H1 (cell line): Measurements from ENCODE around the gene NEGR1. TPM values are rescaled to one million over a fixed set of nuclear protein-coding genes. Genes with fewer than 3 reads are reported as not detected.

ENCODE experiments used
- ATF2 ChIP-seq: IDR thresholded peaks from 2 replicates; pipeline ENCODE4 v1.6.1; 2012; ENCODE audit warnings: low read length, inconsistent platforms
- EGR1 ChIP-seq: IDR thresholded peaks from 2 replicates; pipeline ENCODE4 v1.6.1; 2011; ENCODE audit warnings: low read depth, low read length, borderline replicate concordance
- MAFK ChIP-seq: IDR thresholded peaks from 2 replicates; pipeline ENCODE4 v1.6.1; 2012; ENCODE audit warnings: low read depth, mild to moderate bottlenecking, improper control_type of control experiment, low read length
- RAD21 ChIP-seq, 2 experiments: IDR thresholded peaks in 1 of 2; conservative IDR thresholded peaks in 1 of 2; 2 replicates each; pipeline ENCODE4 v1.6.1; 2011; ENCODE audit warnings: low read depth in 2 of 2, low read length in 2 of 2, improper control_type of control experiment in 1 of 2, inconsistent platforms in 1 of 2, mild to moderate bottlenecking in 1 of 2, moderate library complexity in 1 of 2
- TEAD4 ChIP-seq: IDR thresholded peaks from 2 replicates; pipeline ENCODE4 v1.6.1; 2012; ENCODE audit warnings: low read depth, low read length, inconsistent platforms, mixed read lengths
- polyA plus RNA-seq, 7 experiments: library from polyadenylated mRNA; depleted of rRNA in 3 of 7; stranded (reverse) in 5 of 7; unstranded in 2 of 7; fragments of >200 nt in 5 of 7; fragments of 200-250 nt in 2 of 7; gene quantifications; 1 replicate in 5 of 7; 2 replicates in 1 of 7; 4 replicates in 1 of 7; pipeline versions ENCODE4 v1.2.1 to v1.2.3, GENCODE V29; 2011 to 2013; ENCODE audit warnings: missing spikeins in 2 of 7, mixed read lengths in 2 of 7
- total RNA-seq: library from RNA; stranded (reverse); fragmentation: NEBNext Ultra II Directional; extraction: Animal tissue kit (Norgen Biotek cat#: 25700); gene quantifications from 2 replicates; pipeline ENCODE4 v1.2.1, GENCODE V29; 2021

NEGR1 gene
- total and polyA plus RNA-seq, 2 of the 8 experiments (the other 6 are each of a cell fraction or from before 2014, with no cell fraction given): 0.71 to 1.3 TPM

DNA sequence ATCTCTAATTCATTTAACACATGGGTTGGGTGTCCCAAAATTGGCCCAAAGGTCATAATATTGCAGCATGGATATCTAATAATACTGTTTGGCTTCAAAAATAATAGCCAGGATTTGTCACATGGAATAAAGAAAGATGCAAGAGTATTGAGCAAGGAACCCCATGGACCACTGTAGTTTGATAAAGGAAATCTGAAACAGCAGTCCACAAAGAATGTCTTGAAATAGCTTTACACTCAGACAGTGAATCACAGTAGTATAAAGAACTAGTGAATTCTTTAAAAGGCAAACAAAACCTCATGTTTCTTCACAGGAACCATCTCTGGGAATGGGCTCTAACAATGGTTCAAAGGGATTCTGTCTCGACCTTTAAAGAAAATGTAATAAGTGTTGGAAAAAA is 625.4 kb downstream of the NEGR1 start (continued):
- TF ChIP-seq RAD21 (IDR thresholded peaks at IDR 0.05 in 1 of 2, conservative IDR thresholded peaks at IDR 0.05 in 1 of 2; ENCODE audit: low read depth in 2 of 2, low read length in 2 of 2) (no peak), MAFK (no peak), ATF2 (no peak), EGR1 (no peak), TEAD4 (no peak)
